ENCODE results near the gene COMMD1.

- TF ChIP-seq YY1 (IDR thresholded peaks at IDR 0.05; ENCODE audit: insufficient read depth, insufficient read length): no peak
- TF ChIP-seq SUZ12 (IDR thresholded peaks at IDR 0.05; ENCODE audit: extremely low read depth, insufficient read depth, insufficient read length): no peak
- TF ChIP-seq ZNF274 (IDR thresholded peaks at IDR 0.05; ENCODE audit: low read depth, low read length): no peak
Measured at GRCh38 chr2:62038975-62039771, 133.7 kb downstream of the COMMD1 start.

Data from NT2/D1 (cell line).